ENCODE measurements around the gene ELL. TPM values are rescaled to one million over a fixed set of nuclear protein-coding genes. Genes with fewer than 3 reads are reported as not detected.

ELL gene
- total and polyA plus RNA-seq, 9 of the 15 experiments (the other 6 are each of a cell fraction or from before 2014, with no cell fraction given): 0.24 to 22.5 (median 4.1) TPM

DNA sequence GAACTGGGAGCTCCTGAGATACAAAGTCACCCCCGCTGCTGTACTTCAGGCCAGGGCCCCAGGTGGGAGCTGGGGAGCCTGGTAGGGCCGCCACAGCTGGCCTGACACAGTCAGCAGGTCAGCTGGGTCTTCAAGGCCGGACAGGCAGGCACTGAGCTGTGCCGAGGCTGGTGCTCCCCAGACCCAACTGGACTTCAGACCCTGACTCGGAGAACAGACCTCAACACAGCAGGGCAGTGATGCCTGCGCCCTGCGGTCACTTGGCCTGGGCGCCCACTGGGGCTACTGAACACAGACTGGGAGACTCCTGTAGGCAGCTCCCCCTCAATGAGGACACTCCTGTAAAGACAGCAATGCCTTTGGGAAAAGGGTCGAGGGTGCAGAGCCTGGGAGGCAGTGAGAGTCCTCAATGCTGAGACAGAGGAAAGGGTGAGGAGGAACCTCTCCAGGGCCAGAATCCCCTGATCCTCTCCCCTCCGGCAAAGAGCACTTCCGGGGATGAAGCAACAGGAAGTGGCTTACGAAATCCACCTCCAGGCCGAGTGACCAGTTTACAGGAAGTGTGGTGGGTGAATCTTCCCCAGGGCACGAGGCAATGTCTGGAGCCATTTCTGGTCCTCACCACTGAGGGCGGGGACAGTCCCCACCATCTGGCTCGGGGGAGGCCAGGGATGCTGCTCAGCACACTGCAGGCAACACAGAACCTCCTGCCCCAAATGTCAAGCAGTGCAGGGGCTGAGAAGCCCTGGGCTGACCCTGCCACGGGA lies 43.1 kb downstream of the ELL start (continued):
- TF ChIP-seq ZNF224 (CRISPR knock-in tag; IDR thresholded peaks at IDR 0.05): no peak
- no peak for TF ChIP-seq ZNF324 (CRISPR knock-in tag; IDR thresholded peaks at IDR 0.05)
- TF ChIP-seq, protein P1, sequence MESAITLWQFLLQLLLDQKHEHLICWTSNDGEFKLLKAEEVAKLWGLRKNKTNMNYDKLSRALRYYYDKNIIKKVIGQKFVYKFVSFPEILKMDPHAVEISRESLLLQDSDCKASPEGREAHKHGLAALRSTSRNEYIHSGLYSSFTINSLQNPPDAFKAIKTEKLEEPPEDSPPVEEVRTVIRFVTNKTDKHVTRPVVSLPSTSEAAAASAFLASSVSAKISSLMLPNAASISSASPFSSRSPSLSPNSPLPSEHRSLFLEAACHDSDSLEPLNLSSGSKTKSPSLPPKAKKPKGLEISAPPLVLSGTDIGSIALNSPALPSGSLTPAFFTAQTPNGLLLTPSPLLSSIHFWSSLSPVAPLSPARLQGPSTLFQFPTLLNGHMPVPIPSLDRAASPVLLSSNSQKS (CRISPR knock-in tag; IDR thresholded peaks at IDR 0.05): no peak
- no peak for TF ChIP-seq PYGO2 (tag; IDR thresholded peaks at IDR 0.05)
- TF ChIP-seq, protein P2, sequence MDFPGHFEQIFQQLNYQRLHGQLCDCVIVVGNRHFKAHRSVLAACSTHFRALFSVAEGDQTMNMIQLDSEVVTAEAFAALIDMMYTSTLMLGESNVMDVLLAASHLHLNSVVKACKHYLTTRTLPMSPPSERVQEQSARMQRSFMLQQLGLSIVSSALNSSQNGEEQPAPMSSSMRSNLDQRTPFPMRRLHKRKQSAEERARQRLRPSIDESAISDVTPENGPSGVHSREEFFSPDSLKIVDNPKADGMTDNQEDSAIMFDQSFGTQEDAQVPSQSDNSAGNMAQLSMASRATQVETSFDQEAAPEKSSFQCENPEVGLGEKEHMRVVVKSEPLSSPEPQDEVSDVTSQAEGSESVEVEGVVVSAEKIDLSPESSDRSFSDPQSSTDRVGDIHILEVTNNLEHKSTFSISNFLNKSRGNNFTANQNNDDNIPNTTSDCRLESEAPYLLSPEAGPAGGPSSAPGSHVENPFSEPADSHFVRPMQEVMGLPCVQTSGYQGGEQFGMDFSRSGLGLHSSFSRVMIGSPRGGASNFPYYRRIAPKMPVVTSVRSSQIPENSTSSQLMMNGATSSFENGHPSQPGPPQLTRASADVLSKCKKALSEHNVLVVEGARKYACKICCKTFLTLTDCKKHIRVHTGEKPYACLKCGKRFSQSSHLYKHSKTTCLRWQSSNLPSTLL (IDR thresholded peaks at IDR 0.05): no peak
- TF ChIP-seq ERF (CRISPR knock-in tag; IDR thresholded peaks at IDR 0.05): no peak
- TF ChIP-seq ZEB2 (IDR thresholded peaks at IDR 0.05): no peak; the same call in 1 of the 2 replicates
- TF ChIP-seq ZC3H8 (IDR thresholded peaks at IDR 0.05): no peak
- no peak for TF ChIP-seq MAFK (IDR thresholded peaks at IDR 0.05; ENCODE audit: low read length)
- TF ChIP-seq ZNF253 (CRISPR knock-in tag; conservative IDR thresholded peaks at IDR 0.05): no peak
- TF ChIP-seq MYC (IDR thresholded peaks at IDR 0.05; ENCODE audit: low read depth, low read length): peak; percentile 88
- TF ChIP-seq MYC (CRISPR knock-in tag; IDR thresholded peaks at IDR 0.05; ENCODE audit: borderline replicate concordance, low read depth): peak; percentile 51; the same call in 1 of the 2 replicates
- TF ChIP-seq STAG1 (CRISPR knock-in tag; IDR thresholded peaks at IDR 0.05; ENCODE audit: borderline replicate concordance): no peak
- no peak for TF ChIP-seq ZNF12 (CRISPR knock-in tag; IDR thresholded peaks at IDR 0.05)
- TF ChIP-seq PHTF2 (CRISPR knock-in tag; IDR thresholded peaks at IDR 0.05): no peak
- TF ChIP-seq, protein P3, sequence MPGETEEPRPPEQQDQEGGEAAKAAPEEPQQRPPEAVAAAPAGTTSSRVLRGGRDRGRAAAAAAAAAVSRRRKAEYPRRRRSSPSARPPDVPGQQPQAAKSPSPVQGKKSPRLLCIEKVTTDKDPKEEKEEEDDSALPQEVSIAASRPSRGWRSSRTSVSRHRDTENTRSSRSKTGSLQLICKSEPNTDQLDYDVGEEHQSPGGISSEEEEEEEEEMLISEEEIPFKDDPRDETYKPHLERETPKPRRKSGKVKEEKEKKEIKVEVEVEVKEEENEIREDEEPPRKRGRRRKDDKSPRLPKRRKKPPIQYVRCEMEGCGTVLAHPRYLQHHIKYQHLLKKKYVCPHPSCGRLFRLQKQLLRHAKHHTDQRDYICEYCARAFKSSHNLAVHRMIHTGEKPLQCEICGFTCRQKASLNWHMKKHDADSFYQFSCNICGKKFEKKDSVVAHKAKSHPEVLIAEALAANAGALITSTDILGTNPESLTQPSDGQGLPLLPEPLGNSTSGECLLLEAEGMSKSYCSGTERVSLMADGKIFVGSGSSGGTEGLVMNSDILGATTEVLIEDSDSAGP (CRISPR knock-in tag; IDR thresholded peaks at IDR 0.05): 0 out of 2 replicates have a peak, but pooled peaks have one; percentile 25
- TF ChIP-seq, protein P4, sequence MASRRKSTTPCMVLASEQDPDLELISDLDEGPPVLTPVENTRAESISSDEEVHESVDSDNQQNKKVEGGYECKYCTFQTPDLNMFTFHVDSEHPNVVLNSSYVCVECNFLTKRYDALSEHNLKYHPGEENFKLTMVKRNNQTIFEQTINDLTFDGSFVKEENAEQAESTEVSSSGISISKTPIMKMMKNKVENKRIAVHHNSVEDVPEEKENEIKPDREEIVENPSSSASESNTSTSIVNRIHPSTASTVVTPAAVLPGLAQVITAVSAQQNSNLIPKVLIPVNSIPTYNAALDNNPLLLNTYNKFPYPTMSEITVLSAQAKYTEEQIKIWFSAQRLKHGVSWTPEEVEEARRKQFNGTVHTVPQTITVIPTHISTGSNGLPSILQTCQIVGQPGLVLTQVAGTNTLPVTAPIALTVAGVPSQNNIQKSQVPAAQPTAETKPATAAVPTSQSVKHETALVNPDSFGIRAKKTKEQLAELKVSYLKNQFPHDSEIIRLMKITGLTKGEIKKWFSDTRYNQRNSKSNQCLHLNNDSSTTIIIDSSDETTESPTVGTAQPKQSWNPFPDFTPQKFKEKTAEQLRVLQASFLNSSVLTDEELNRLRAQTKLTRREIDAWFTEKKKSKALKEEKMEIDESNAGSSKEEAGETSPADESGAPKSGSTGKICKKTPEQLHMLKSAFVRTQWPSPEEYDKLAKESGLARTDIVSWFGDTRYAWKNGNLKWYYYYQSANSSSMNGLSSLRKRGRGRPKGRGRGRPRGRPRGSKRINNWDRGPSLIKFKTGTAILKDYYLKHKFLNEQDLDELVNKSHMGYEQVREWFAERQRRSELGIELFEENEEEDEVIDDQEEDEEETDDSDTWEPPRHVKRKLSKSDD (conservative IDR thresholded peaks at IDR 0.05; ENCODE audit: low read length): no peak
- TF ChIP-seq, protein P5, sequence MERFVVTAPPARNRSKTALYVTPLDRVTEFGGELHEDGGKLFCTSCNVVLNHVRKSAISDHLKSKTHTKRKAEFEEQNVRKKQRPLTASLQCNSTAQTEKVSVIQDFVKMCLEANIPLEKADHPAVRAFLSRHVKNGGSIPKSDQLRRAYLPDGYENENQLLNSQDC (CRISPR knock-in tag; IDR thresholded peaks at IDR 0.05): no peak
- no peak for TF ChIP-seq ZNF79 (CRISPR knock-in tag; IDR thresholded peaks at IDR 0.05; ENCODE audit: low read depth)
